ENCODE measurements around the gene HBP1.
A peak's percentile ranks its signal among the peaks of the same experiment; 100 is the strongest.
"Not testable (repeated sequence)": the region's sequence is repeated elsewhere in the genome, so short reads cannot be mapped to it uniquely, and the experiment has no call there.

HBP1 gene

GRCh38 chr7:107155726-107156125 is 13.1 kb upstream of the HBP1 start:
- DNase-seq: not testable (repeated sequence)

- no peak for DNase-seq
These were observed 11.7 kb upstream of the HBP1 start for GRCh38 chr7:107157091-107157490.

- DNase-seq: no peak
These were observed 10.8 kb upstream of the HBP1 start for GRCh38 chr7:107158028-107158427.

GRCh38 chr7:107160389-107160788 is 8.4 kb upstream of the HBP1 start:
- no peak for DNase-seq

GRCh38 chr7:107161415-107161814 is 7.4 kb upstream of the HBP1 start:
- no peak for DNase-seq

GRCh38 chr7:107162475-107162874 is 6.3 kb upstream of the HBP1 start:
- DNase-seq: no peak

GRCh38 chr7:107164092-107164491 is 4.7 kb upstream of the HBP1 start:
- DNase-seq: no peak

- DNase-seq: no peak
These were observed 3.5 kb upstream of the HBP1 start for GRCh38 chr7:107165341-107165740.

GRCh38 chr7:107166736-107167426 is 1.9 kb upstream of the HBP1 start:
- no peak for DNase-seq

- DNase-seq: peak; percentile 49 to 73
These were observed 1.1 kb upstream of the HBP1 start for GRCh38 chr7:107167483-107168232.

- DNase-seq: peak; percentile 73 to 74
These were observed 582 bp downstream of the HBP1 start for GRCh38 chr7:107169120-107170050.

- DNase-seq: no peak
These were observed 1.5 kb downstream of the HBP1 start for GRCh38 chr7:107170051-107170915.

- no peak for DNase-seq
These were observed 2.7 kb downstream of the HBP1 start for GRCh38 chr7:107171496-107171895.

GRCh38 chr7:107172276-107173032 is 3.7 kb downstream of the HBP1 start:
- no peak for DNase-seq

- no peak for DNase-seq
These were observed 4.4 kb downstream of the HBP1 start for GRCh38 chr7:107173191-107173590.

- no peak for DNase-seq
These were observed 5.0 kb downstream of the HBP1 start for GRCh38 chr7:107173691-107174406.

GRCh38 chr7:107179326-107180164 is 10.7 kb downstream of the HBP1 start:
- no peak for DNase-seq

- DNase-seq: peak; percentile 56 to 79
These were observed 11.6 kb downstream of the HBP1 start for GRCh38 chr7:107180378-107180777.

GRCh38 chr7:107181172-107181571 is 12.4 kb downstream of the HBP1 start:
- no peak for DNase-seq

- no peak for DNase-seq
These were observed 16.9 kb downstream of the HBP1 start for GRCh38 chr7:107185716-107186115.

Measured in stimulated activated CD4-positive, alpha-beta T cell treated with anti-CD3 and anti-CD28 coated beads, Interleukin-4, amount 100 ng/mL, for 4 hours (primary cell).